K562 (cell line): ENCODE measurements around the gene ZNF582. TPM values are rescaled to one million over a fixed set of nuclear protein-coding genes. Genes with fewer than 3 reads are reported as not detected.

ENCODE experiments used
- CBX1 ChIP-seq: sonication (generic); IDR thresholded peaks from 2 replicates; pipeline ENCODE4 v1.6.1; 2016; ENCODE audit warnings: antibody characterized with exemption, low read depth, mild to moderate bottlenecking
- DIDO1 ChIP-seq: fragments of 450-650 bp; IDR thresholded peaks from 2 replicates; pipeline ENCODE4 v1.6.1; 2016; ENCODE audit warnings: low read depth, missing biosample characterization, missing genetic modification characterization
- ELF4 ChIP-seq: fragments of 450-650 bp; formaldehyde crosslinking; IDR thresholded peaks from 2 replicates; pipeline ENCODE4 v1.4.0; 2022; ENCODE audit warnings: missing genetic modification characterization
- ESRRB ChIP-seq: fragments of 250-450 bp; sonication (Bioruptor Pico); IDR thresholded peaks from 2 replicates; pipeline ENCODE4 v1.5.0; 2020; ENCODE audit warnings: mild to moderate bottlenecking, moderate library complexity, borderline replicate concordance
- HDAC6 ChIP-seq: IDR thresholded peaks from 2 replicates; pipeline ENCODE4 v1.6.1; 2012; ENCODE audit warnings: low read depth, mild to moderate bottlenecking, control low read depth, inconsistent platforms, low read length, moderate library complexity
- HMBOX1 ChIP-seq: sonication (generic); IDR thresholded peaks from 2 replicates; pipeline ENCODE4 v1.6.1; 2016
- HMGXB4 ChIP-seq: sonication (generic); formaldehyde crosslinking; IDR thresholded peaks from 2 replicates; pipeline ENCODE4 v1.8.1; 2023; ENCODE audit warnings: mild to moderate bottlenecking, missing genetic modification reagents
- HNRNPUL1 ChIP-seq: fragments of 200-400 bp; formaldehyde crosslinking; IDR thresholded peaks from 2 replicates; pipeline ENCODE4 v1.6.1; 2017; ENCODE audit warnings: low read length
- ID3 ChIP-seq, 2 experiments: fragments of 250-450 bp in 1 of 2; fragments of 450-650 bp in 1 of 2; sonication (Bioruptor Pico) in 1 of 2; IDR thresholded peaks; 2 replicates each; pipeline versions ENCODE4 v1.6.1 to v1.8.0; 2016 to 2021; ENCODE audit warnings: mild to moderate bottlenecking in 2 of 2, moderate library complexity in 2 of 2, missing compliant biosample characterization in 1 of 2, missing genetic modification characterization in 1 of 2
- ILK ChIP-seq: fragments of 450-650 bp; IDR thresholded peaks from 2 replicates; pipeline ENCODE4 v1.6.1; 2016; ENCODE audit warnings: missing genetic modification characterization, low read depth, mild to moderate bottlenecking, missing compliant biosample characterization, moderate library complexity, borderline replicate concordance
- MLLT1 ChIP-seq, 2 experiments: fragments of 450-650 bp; IDR thresholded peaks; 2 replicates each; pipeline ENCODE4 v1.6.1; 2016
- NCOA4 ChIP-seq: fragments of 450-650 bp; IDR thresholded peaks from 2 replicates; pipeline ENCODE4 v1.6.1; 2018; ENCODE audit warnings: mild to moderate bottlenecking; ENCODE audit not compliant: partially characterized antibody
- NFATC3 ChIP-seq: fragments of 450-650 bp; IDR thresholded peaks from 2 replicates; pipeline ENCODE4 v1.6.1; 2017; ENCODE audit warnings: mild to moderate bottlenecking
- NFE2L1 ChIP-seq: fragments of 450-650 bp; IDR thresholded peaks from 2 replicates; pipeline ENCODE4 v1.6.1; 2016; ENCODE audit warnings: missing genetic modification characterization, low read depth, mild to moderate bottlenecking, missing compliant biosample characterization, moderate library complexity, borderline replicate concordance
- NONO ChIP-seq, 2 experiments: fragments of 200-400 bp in 1 of 2; fragments of 450-650 bp in 1 of 2; formaldehyde crosslinking in 1 of 2; IDR thresholded peaks; 2 replicates each; pipeline ENCODE4 v1.6.1; 2017; ENCODE audit warnings: low read depth in 2 of 2, mild to moderate bottlenecking in 2 of 2, moderate library complexity in 2 of 2, low read length in 1 of 2
- NR2C2 ChIP-seq, 2 experiments: fragments of 200-800 bp in 1 of 2; sonication (Bioruptor generic) in 1 of 2; sonication (generic) in 1 of 2; formaldehyde crosslinking in 1 of 2; IDR thresholded peaks; 2 replicates each; pipeline versions ENCODE4 v1.6.1 to v1.8.0; 2016 to 2022; ENCODE audit warnings: mild to moderate bottlenecking in 1 of 2, missing compliant biosample characterization in 1 of 2, missing genetic modification characterization in 1 of 2, missing genetic modification reagents in 1 of 2
- POLR2AphosphoS5 ChIP-seq: IDR thresholded peaks from 2 replicates; pipeline ENCODE4 v1.6.1; 2011; ENCODE audit warnings: mild to moderate bottlenecking, low read depth, low read length, moderate library complexity; ENCODE audit not compliant: control insufficient read depth, insufficient read depth
- POLR2B ChIP-seq: fragments of 450-650 bp; IDR thresholded peaks from 2 replicates; pipeline ENCODE4 v1.6.1; 2018; ENCODE audit warnings: low read depth; ENCODE audit not compliant: partially characterized antibody
- RAD21 ChIP-seq, 2 experiments: fragments of 250-450 bp in 1 of 2; fragments of 450-650 bp in 1 of 2; sonication (Bioruptor Pico) in 1 of 2; formaldehyde crosslinking in 1 of 2; IDR thresholded peaks in 1 of 2; conservative IDR thresholded peaks in 1 of 2; 2 replicates each; pipeline versions ENCODE4 v1.4.0 to v1.8.0; 2020 to 2022; ENCODE audit warnings: mild to moderate bottlenecking in 2 of 2, moderate library complexity in 1 of 2
- ZNF282 ChIP-seq: sonication (generic); formaldehyde crosslinking; IDR thresholded peaks from 2 replicates; pipeline ENCODE4 v1.8.1; 2023; ENCODE audit warnings: missing genetic modification reagents
- ZNF436 ChIP-seq: fragments of 250-450, 450-650 bp; sonication (Bioruptor Pico); formaldehyde crosslinking; IDR thresholded peaks from 2 replicates; pipeline ENCODE4 v1.7.0; 2020; ENCODE audit warnings: mild to moderate bottlenecking
- polyA plus RNA-seq, 8 experiments: library from polyadenylated mRNA; depleted of rRNA in 4 of 8; stranded (reverse) in 5 of 8; unstranded in 3 of 8; fragments of >200 nt; fragmentation: Nextera tagmentation in 2 of 8; fragmentation: Illumina TruSeq in 1 of 8; extraction: Ambion mirVana in 2 of 8; extraction: Trizol in 1 of 8; gene quantifications; 2 replicates each; pipeline versions ENCODE4 v1.2.1 to v1.2.3, GENCODE V29; 2011 to 2014; ENCODE audit warnings: inconsistent platforms in 1 of 8, missing spikeins in 1 of 8
- total RNA-seq, 7 experiments: library from RNA; depleted of rRNA in 6 of 7; stranded (reverse); fragments of >200 nt in 6 of 7; fragmentation: Illumina TruSeq in 2 of 7; extraction: Trizol in 2 of 7; gene quantifications; 2 replicates each; pipeline versions ENCODE4 v1.2.1 to v1.2.3, GENCODE V29; 2011 to 2021; ENCODE audit warnings: low replicate concordance in 1 of 7
- TF ChIP-seq, protein P1 (sequence below): fragments of 450-650 bp; formaldehyde crosslinking; IDR thresholded peaks from 2 replicates; pipeline ENCODE4 v1.4.0; 2020; ENCODE audit warnings: mild to moderate bottlenecking

The ZNF582 gene
- total and polyA plus RNA-seq, 9 of the 15 experiments (the other 6 are each of a cell fraction or from before 2014, with no cell fraction given), result 0.72 to 3.3 (median 1.6) TPM

GRCh38 chr19:56348289-56348877, 45.0 kb downstream of the ZNF582 start (continued):
- TF ChIP-seq, protein P1, sequence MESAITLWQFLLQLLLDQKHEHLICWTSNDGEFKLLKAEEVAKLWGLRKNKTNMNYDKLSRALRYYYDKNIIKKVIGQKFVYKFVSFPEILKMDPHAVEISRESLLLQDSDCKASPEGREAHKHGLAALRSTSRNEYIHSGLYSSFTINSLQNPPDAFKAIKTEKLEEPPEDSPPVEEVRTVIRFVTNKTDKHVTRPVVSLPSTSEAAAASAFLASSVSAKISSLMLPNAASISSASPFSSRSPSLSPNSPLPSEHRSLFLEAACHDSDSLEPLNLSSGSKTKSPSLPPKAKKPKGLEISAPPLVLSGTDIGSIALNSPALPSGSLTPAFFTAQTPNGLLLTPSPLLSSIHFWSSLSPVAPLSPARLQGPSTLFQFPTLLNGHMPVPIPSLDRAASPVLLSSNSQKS (CRISPR knock-in tag), result no peak
- TF ChIP-seq NONO (IDR thresholded peaks at IDR 0.05; ENCODE audit: low read depth in 2 of 2, low read length in 1 of 2), result no peak
- no peak for TF ChIP-seq NFE2L1 (tag)
- TF ChIP-seq POLR2AphosphoS5, result no peak
- TF ChIP-seq ZNF436 (CRISPR knock-in tag), result no peak
- no peak for TF ChIP-seq ELF4 (CRISPR knock-in tag)
- TF ChIP-seq HNRNPUL1, result no peak
- no peak for TF ChIP-seq ID3 (CRISPR knock-in tag; IDR thresholded peaks at IDR 0.05)
- no peak for TF ChIP-seq ID3 (tag; IDR thresholded peaks at IDR 0.05)
- no peak for TF ChIP-seq HMGXB4
- no peak for TF ChIP-seq DIDO1
- no peak for TF ChIP-seq NFATC3
- TF ChIP-seq CBX1, result peak; percentile 77; the same call in 1 of the 2 replicates
- TF ChIP-seq ESRRB (CRISPR knock-in tag), result no peak
- TF ChIP-seq NCOA4, result no peak
- TF ChIP-seq HMBOX1, result peak; percentile 69
- no peak for TF ChIP-seq NR2C2 (CRISPR knock-in tag; IDR thresholded peaks at IDR 0.05)
- no peak for TF ChIP-seq NR2C2 (tag; IDR thresholded peaks at IDR 0.05)
- no peak for TF ChIP-seq HDAC6
- TF ChIP-seq ILK, result no peak
- peak in 1 of 2 experiments; percentile 30; a peak in 1 of 4 replicates for TF ChIP-seq RAD21 (CRISPR knock-in tag; conservative IDR thresholded peaks at IDR 0.05 in 1 of 2, IDR thresholded peaks at IDR 0.05 in 1 of 2)
- TF ChIP-seq ZNF282 (CRISPR knock-in tag), result no peak
- no peak for TF ChIP-seq MLLT1 (IDR thresholded peaks at IDR 0.05)
- no peak for TF ChIP-seq POLR2B
